ENCODE results near the gene ATP2A3. TPM values are rescaled to one million over a fixed set of nuclear protein-coding genes. Genes with fewer than 3 reads are reported as not detected.

Gene ATP2A3
- total RNA-seq, 1 experiment from 2014 or later, result 3.3 TPM

DNA sequence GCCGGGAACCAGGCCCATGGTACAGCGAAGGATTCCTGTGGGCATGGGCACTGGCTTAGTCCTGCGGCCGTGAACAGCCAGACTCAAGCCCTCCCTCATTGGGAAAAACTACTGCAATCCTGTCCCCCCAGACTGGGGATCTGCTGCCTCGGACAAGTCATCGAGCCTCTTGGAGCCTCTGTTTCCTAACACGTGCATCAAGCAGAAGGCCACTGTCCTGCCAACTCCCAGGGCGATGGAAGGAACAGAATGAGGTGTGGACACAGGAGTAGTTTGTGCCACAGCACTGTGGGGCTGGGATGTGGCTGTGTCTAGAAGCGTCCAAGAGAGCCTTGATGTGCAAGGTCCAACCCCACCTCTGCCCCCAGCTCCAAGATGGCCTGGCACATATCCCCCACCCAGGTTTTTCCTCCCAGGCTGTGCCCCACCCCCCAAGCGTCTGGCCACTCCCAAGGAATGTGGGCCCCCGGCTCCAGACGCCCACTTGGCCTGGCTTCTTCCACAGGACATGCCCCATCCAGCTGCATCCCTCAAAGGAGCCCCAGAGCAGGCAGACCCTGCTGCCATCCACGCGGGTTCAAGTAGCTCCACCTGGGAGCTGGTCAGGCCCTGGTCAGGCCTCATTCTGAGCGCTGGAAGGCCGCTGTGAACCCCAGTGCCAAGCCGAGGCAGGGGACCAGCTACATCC, 74.8 kb downstream of the ATP2A3 start:
- Histone ChIP-seq H3K36me3 (ENCODE audit: low read depth, low read length) (no peaks in the 10 kb centered on the region), H3K27me3 (ENCODE audit: low read length) (no peaks in the 10 kb centered on the region), H3K4me2 (ENCODE audit: low read length) (peak overlapping the region; percentile 83), H4K20me1 (ENCODE audit: low read length) (no peaks in the 10 kb centered on the region), H3K79me2 (ENCODE audit: low read length) (peaks cover 45% of the 10 kb centered on the region), H2AFZ (ENCODE audit: low read length) (no peak overlapping the region), H3F3A (ENCODE audit: low read length, unreplicated experiment) (no peaks in the 10 kb centered on the region), H3K4me1 (ENCODE audit: insufficient read depth, low read length) (peaks cover 58% of the 10 kb centered on the region), H3K9me2 (replicated peaks; ENCODE audit: low read length) (no peaks in the 10 kb centered on the region), H3K9me3 (ENCODE audit: low read length) (no peaks in the 10 kb centered on the region), H3K4me3 (ENCODE audit: low read length) (no peak overlapping the region; the same call in 1 of the 2 replicates), H3K27ac (ENCODE audit: low read length) (peak overlapping the region; percentile 81), H3K9ac (ENCODE audit: low read length) (peak overlapping the region; percentile 61)
- TF ChIP-seq EZH2 (IDR thresholded peaks at IDR 0.05; ENCODE audit: low read length, unreplicated experiment) (no peak), EZH2phosphoT487 (IDR thresholded peaks at IDR 0.05; ENCODE audit: borderline replicate concordance, low read length) (no peak)
- TF ChIP-seq, protein P1, sequence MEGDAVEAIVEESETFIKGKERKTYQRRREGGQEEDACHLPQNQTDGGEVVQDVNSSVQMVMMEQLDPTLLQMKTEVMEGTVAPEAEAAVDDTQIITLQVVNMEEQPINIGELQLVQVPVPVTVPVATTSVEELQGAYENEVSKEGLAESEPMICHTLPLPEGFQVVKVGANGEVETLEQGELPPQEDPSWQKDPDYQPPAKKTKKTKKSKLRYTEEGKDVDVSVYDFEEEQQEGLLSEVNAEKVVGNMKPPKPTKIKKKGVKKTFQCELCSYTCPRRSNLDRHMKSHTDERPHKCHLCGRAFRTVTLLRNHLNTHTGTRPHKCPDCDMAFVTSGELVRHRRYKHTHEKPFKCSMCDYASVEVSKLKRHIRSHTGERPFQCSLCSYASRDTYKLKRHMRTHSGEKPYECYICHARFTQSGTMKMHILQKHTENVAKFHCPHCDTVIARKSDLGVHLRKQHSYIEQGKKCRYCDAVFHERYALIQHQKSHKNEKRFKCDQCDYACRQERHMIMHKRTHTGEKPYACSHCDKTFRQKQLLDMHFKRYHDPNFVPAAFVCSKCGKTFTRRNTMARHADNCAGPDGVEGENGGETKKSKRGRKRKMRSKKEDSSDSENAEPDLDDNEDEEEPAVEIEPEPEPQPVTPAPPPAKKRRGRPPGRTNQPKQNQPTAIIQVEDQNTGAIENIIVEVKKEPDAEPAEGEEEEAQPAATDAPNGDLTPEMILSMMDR (conservative IDR thresholded peaks at IDR 0.05; ENCODE audit: low read depth, low read length), result no peak
- intact Hi-C loops (cut with micrococcal nuclease), result no loop called here
- POLR2A ChIA-PET (ENCODE audit: unreplicated experiment), result no interaction called here
- CTCF ChIA-PET, result interaction anchor here (0.6 kb wide), 1 partner anchor 26 kb away, joined by 4 read pairs; no protein-coding TSS in a partner anchor
- no TSS peak for BruUV-seq (replicated peaks)
- no peak for ATAC-seq
- DNase-seq, result no peak

DNA sequence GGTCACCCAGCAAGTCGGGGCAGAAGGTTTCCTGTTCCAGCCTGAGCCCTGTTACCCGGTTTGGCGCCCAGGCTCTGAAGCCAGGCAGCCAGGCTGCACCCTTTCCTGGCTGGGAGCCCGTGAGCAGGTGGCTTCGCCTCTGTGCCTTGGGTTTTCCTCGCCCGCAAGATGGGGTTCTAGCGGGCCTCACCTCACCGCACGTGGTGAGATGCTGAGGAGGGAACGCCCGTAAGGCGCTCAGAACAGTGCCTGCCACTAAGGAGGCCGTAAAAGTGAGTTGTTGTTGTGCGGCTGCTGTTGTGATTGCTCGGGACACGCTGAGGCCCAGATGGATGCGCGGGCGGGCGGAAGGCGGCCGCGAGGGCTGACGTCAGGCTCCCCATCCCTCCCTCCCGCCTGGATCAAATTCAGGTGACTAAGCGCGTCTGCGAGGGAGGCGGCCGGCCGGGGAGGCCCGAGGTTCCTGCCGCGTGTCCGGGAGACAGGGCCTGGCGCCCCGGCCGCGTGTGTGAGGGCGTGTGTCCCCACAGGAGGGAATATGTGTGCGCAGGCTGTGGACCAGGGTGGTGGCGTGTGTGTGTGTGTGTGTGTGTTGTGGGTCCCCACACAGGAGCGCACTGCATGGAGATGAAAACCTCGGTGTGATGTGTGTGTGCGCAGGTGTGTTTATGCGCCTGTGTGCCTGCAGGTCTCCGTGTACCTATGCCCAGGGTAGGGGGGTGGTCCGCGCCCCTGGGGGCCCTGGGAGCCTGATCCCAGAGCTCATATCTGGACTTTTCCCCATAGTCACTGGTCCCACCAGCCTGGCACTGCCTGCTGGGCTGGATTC, 75.7 kb downstream of the ATP2A3 start:
- Histone ChIP-seq H3K4me3 (ENCODE audit: low read length) (peak overlapping the region; percentile 40; the same call in 1 of the 2 replicates), H3K79me2 (ENCODE audit: low read length) (peaks cover 45% of the 10 kb centered on the region), H3K36me3 (ENCODE audit: low read depth, low read length) (no peaks in the 10 kb centered on the region), H3K9me2 (replicated peaks; ENCODE audit: low read length) (no peaks in the 10 kb centered on the region), H3K9me3 (ENCODE audit: low read length) (no peaks in the 10 kb centered on the region), H3K4me1 (ENCODE audit: insufficient read depth, low read length) (peaks cover 50% of the 10 kb centered on the region), H3K9ac (ENCODE audit: low read length) (peak overlapping the region; percentile 61), H2AFZ (ENCODE audit: low read length) (peak overlapping the region; percentile 81), H3K4me2 (ENCODE audit: low read length) (peak overlapping the region; percentile 83), H3F3A (ENCODE audit: low read length, unreplicated experiment) (no peaks in the 10 kb centered on the region), H4K20me1 (ENCODE audit: low read length) (no peaks in the 10 kb centered on the region), H3K27ac (ENCODE audit: low read length) (peak overlapping the region; percentile 81), H3K27me3 (ENCODE audit: low read length) (no peaks in the 10 kb centered on the region)
- peak; percentile 87 for DNase-seq
- intact Hi-C loops (cut with micrococcal nuclease), result no loop called here
- CTCF ChIA-PET, result no interaction called here
- BruUV-seq (replicated peaks), result no TSS peak
- POLR2A ChIA-PET (ENCODE audit: unreplicated experiment), result no interaction called here
- peak; percentile 30 for ATAC-seq
- TF ChIP-seq EZH2phosphoT487 (IDR thresholded peaks at IDR 0.05; ENCODE audit: borderline replicate concordance, low read length) (peak; percentile 98), EZH2 (IDR thresholded peaks at IDR 0.05; ENCODE audit: low read length, unreplicated experiment) (no peak)
- TF ChIP-seq, protein P1 (conservative IDR thresholded peaks at IDR 0.05; ENCODE audit: low read depth, low read length), result no peak
